Activated T-helper 17 cell treated with anti-CD3 and anti-CD28 coated beads, Interleukin-2, amount 50 U/mL, for 72 hours (primary cell): ENCODE data around the gene CDKN2C. TPM values are rescaled to one million over a fixed set of nuclear protein-coding genes. Genes with fewer than 3 reads are reported as not detected.
"Not testable (repeated sequence)": the region's sequence is repeated elsewhere in the genome, so short reads cannot be mapped to it uniquely, and the experiment has no call there.

Experiments used
- ATAC-seq: fragments of 150-1000 bp; cut with Tn5 transposase; replicated peaks from 2 replicates; pipeline ENCODE4 v1.10.0; 2021; ENCODE audit warnings: mild to moderate bottlenecking, moderate library complexity
- H3K27ac Mint-ChIP-seq: one replicate; pipeline ENCODE4 v1.8.0; 2022; ENCODE audit warnings: mixed read lengths
- H3K27me3 Mint-ChIP-seq: one replicate; pipeline ENCODE4 v1.8.0; 2022; ENCODE audit warnings: mixed read lengths
- H3K36me3 Mint-ChIP-seq: one replicate; pipeline ENCODE4 v1.8.0; 2022; ENCODE audit warnings: low read depth, mild to moderate bottlenecking, mixed read lengths
- H3K4me1 Mint-ChIP-seq: one replicate; pipeline ENCODE4 v1.8.0; 2022; ENCODE audit warnings: mixed read lengths
- H3K4me3 Mint-ChIP-seq: one replicate; pipeline ENCODE4 v1.8.0; 2022; ENCODE audit warnings: mild to moderate bottlenecking, mixed read lengths
- H3K9me3 Mint-ChIP-seq: one replicate; pipeline ENCODE4 v1.8.0; 2022; ENCODE audit warnings: mixed read lengths
- total RNA-seq, 2 donors: library from RNA; stranded (reverse); gene quantifications; one replicate each; pipeline ENCODE4 v1.2.3, GENCODE V29; 2022

The CDKN2C gene
- 10 to 100 TPM in 1 of 2 donors, 1 to 10 TPM in 1; 8.3 to 16.2 TPM for total RNA-seq

DNA sequence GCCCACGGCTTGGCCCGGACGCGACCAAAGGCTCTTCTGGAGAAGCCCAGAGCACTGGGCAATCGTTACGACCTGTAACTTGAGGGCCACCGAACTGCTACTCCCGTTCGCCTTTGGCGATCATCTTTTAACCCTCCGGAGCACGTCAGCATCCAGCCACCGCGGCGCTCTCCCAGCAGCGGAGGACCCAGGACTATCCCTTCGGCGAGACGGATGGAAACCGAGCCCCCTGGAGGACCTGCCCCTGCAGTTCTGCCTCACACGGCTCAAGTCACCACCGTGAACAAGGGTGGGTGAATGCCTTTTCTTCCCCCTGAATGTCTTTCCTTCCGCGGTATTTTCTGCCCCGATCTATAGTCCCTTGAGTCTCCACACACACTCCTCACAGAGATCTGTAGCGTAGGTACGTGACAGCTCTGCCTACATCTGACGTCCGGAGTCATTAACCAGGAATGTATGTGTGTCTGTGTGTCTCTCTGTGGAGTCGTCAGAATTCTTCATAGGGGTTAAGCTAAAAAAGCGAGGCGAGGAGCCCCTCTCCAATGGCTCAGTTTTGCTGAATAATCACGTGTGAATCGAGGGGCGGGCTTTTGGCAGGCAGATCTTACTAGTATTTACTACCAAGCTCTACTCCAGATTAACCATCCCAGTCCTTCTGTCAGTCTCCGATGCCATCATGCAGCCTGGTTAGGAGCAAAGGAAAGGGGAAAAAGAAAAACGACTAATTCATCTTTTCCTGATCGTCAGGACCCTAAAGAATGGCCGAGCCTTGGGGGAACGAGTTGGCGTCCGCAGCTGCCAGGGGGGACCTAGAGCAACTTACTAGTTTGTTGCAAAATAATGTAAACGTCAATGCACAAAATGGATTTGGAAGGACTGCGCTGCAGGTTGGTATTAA, at the start of gene CDKN2C:
Gene CDKN2C, plus strand, starts transcription at position 635 of the 898 bp plus-strand sequence. Its CDS starts 124 bp downstream, at position 759.
- H3K27me3 Mint-ChIP-seq = peaks cover 13% of the 10 kb centered on the region
- no peaks in the 10 kb centered on the region for H3K9me3 Mint-ChIP-seq
- H3K36me3 Mint-ChIP-seq = peaks cover 21% of the 10 kb centered on the region
- peak; percentile 60 for ATAC-seq
- peak within 1 kb of the TSS; percentile 88 for H3K27ac Mint-ChIP-seq
- H3K4me1 Mint-ChIP-seq = peaks cover 10% of the 10 kb centered on the region
- peak within 1 kb of the TSS; percentile 92 for H3K4me3 Mint-ChIP-seq

DNA sequence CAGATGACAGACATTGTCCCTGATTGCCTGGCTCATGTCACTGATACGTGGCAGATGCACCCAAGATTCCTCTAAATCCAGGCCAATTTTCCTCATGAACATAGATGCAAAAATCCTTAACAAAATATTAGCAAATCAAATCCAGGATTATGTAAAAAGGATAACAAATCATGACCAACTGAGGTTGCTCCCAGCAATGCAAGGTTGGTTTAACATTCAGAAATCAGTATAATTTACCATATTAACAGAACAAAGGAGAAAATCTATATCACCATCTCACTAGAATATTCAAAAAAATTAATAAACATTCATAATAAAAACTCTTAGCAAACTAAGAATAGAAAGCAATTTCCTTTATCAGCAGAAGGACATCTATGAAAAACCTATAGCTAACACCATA, 49.6 kb upstream of the CDKN2C start:
- no peak for ATAC-seq
- H3K4me1 Mint-ChIP-seq = peaks cover 21% of the 10 kb centered on the region
- no peak overlapping the region for H3K27ac Mint-ChIP-seq
- no peaks in the 10 kb centered on the region for H3K36me3 Mint-ChIP-seq
- peaks cover 9% of the 10 kb centered on the region for H3K9me3 Mint-ChIP-seq
- no peaks in the 10 kb centered on the region for H3K27me3 Mint-ChIP-seq
- H3K4me3 Mint-ChIP-seq = no peak overlapping the region

DNA sequence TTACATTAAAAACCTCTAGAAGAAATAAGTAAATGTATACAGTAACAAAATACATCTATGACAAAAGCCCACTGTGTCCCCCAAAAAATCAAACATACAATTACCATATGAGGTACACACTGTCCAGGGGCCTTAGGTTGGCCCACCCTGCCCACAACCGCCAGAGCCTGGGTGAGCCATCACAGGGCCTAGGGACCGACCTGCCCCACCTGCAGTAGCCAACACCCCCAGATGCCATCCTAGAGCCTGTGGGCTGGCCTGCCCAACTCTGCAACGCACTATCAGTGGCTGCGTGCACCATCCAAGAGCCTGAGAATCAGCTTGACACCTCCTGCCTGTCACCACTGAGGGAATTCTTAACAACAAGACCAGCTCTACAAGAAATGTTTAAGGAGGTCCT, 49.0 kb upstream of the CDKN2C start:
- Mint-ChIP-seq H3K4me3 (no peak overlapping the region), H3K9me3 (peaks cover 9% of the 10 kb centered on the region), H3K27me3 (no peaks in the 10 kb centered on the region), H3K36me3 (no peaks in the 10 kb centered on the region), H3K4me1 (peaks cover 22% of the 10 kb centered on the region), H3K27ac (no peak overlapping the region)
- no peak for ATAC-seq

DNA sequence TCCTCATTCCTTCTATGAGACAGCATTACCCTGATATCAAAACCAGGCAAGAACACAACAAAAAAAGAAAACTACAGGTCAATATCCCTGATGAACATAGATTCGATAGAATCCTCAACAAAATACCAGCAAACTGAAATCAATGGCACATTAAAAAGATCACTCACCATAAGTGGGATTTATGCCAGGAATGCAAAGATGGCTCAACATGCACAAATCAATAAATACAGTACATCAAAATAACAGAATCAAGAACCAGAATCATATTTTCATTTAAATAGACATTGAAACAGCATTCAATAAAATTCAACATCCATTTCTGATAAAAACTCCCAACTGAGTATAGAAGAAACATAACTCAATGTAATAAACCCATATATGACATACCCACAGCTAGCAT, 46.5 kb upstream of the CDKN2C start:
- Mint-ChIP-seq H3K4me3 (no peak overlapping the region), H3K4me1 (peaks cover 15% of the 10 kb centered on the region), H3K27me3 (no peaks in the 10 kb centered on the region), H3K36me3 (peaks cover 5% of the 10 kb centered on the region), H3K27ac (no peak overlapping the region), H3K9me3 (peaks cover 9% of the 10 kb centered on the region)
- ATAC-seq = no peak

DNA sequence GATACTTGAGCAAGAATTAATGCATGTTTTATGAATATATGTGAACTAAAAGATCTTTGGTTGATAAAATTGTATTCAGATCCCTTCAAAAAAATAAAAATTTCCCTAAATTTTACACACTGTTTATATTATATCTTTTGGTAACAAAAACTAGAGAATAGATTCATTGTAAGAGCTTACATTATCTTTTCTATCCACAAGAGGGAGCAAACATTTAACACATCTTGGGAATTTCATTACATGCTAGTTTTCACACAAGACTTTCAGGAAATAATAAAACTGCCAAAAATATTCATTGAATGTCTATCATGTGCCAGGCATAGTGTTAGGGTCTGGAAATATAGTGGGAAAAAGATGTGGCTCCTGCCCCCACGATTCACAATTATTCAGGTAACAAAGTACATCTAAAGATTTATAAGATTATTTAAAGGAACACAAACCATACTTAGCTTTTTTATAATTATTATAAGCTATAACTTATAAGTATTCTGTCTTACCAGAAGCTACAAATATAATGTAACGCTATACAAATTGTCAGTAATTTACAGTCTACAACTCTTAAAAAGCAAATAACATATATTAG, 40.6 kb upstream of the CDKN2C start:
- H3K27ac Mint-ChIP-seq = no peak overlapping the region
- H3K36me3 Mint-ChIP-seq = peaks cover 5% of the 10 kb centered on the region
- no peak overlapping the region for H3K4me3 Mint-ChIP-seq
- peaks cover 25% of the 10 kb centered on the region for H3K4me1 Mint-ChIP-seq
- ATAC-seq = no peak
- H3K27me3 Mint-ChIP-seq = no peaks in the 10 kb centered on the region
- no peaks in the 10 kb centered on the region for H3K9me3 Mint-ChIP-seq

DNA sequence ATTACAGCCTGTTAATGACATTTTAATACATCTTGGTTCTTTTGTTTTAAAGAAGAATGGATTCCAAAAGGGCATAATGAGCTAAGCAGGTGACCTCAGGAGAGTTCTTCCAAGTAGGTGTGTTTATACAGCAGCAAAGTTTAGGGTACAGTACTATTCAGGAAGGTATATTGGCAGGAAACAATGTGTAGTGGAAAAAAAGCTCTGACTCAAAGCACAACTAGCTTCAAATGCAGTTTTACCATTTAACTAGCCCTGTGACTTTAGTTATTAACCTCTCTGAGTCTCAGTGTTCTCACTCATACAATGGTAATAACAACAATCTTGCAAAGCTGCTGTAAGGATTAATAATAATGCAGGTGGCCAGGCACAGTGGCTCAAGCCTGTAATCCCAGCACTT, 39.9 kb upstream of the CDKN2C start:
- Mint-ChIP-seq H3K27ac (peak overlapping the region; percentile 28), H3K4me1 (peaks cover 25% of the 10 kb centered on the region), H3K27me3 (no peaks in the 10 kb centered on the region), H3K9me3 (no peaks in the 10 kb centered on the region), H3K36me3 (peaks cover 5% of the 10 kb centered on the region), H3K4me3 (no peak overlapping the region)
- ATAC-seq = peak; percentile 74

DNA sequence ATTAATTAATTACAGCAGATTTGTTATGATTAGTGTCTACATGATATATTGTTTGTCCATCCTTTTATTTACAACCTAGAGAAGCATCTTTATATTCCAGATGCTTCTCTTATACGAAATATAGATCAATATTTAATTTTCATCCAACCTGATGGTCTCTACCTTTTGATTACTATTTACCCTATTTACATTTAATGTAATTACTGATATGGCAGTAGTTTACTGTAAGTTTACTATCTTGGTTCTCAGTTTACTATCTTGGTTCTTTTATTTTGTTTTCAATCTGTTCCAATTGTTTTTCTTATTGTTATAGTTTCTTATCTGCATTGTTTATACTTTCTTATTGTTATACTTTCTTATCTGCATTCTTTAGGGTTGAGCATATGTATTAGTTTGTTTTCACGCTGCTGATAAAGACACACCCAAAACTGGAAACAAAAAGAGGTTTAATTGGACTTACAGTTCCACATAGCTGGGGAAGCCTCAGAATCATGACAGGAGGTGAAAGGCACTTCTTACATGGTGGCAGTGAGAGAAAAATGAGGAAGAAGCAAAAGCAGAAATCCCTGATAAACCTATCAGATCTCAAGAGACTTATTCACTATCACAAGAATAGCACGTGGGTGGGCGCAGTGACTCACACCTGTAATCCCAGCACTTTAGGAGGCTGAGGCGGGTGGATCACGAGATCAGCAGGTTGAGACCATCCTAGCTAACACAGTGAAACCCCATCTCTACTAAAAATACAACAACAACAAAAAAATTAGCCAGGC, 38.9 kb upstream of the CDKN2C start:
- peaks cover 29% of the 10 kb centered on the region for H3K4me1 Mint-ChIP-seq
- H3K4me3 Mint-ChIP-seq = no peak overlapping the region
- H3K27ac Mint-ChIP-seq = peak overlapping the region; percentile 47
- no peaks in the 10 kb centered on the region for H3K9me3 Mint-ChIP-seq
- H3K36me3 Mint-ChIP-seq = peaks cover 5% of the 10 kb centered on the region
- ATAC-seq = no peak
- no peaks in the 10 kb centered on the region for H3K27me3 Mint-ChIP-seq

DNA sequence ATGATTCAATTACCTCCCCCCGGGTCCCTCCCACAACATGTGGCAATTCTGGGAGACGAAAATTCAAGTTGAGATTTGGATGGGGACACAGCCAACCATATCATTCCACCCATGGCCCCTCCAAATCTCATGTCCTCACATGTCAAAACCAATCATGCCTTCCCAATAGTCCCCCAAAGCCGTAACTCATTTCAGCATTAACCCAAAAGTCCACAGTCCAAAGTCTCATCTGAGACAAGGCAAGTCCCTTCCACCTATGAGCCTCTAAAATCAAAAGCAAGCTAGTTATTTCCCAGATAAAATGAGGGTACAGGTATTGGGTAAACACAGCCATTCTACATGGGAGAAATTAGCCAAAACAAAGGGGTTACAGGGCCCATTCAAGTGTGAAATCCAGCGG, 38.0 kb upstream of the CDKN2C start:
- not testable (repeated sequence) for H3K4me3 Mint-ChIP-seq, ATAC-seq, H3K27me3 Mint-ChIP-seq, H3K27ac Mint-ChIP-seq, H3K36me3 Mint-ChIP-seq, H3K9me3 Mint-ChIP-seq
- peaks cover 35% of the 10 kb centered on the region for H3K4me1 Mint-ChIP-seq

DNA sequence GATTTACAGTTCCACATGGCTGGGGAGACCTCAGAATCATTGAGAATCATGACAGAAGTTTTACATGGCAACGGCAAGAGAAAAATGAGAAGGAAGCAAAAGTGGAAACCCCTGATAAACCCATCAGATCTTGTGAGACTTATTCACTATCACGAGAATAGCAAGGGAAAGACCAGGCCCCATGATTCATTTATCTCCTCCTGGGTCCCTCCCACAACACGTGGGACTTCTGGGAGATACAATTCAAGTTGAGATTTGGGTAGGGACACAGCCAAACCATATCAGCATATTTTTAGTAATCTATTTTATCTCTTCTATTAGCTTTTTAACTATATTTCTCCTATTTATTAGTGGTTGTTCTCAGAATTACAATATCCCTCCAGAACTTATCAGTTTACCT, 36.3 kb upstream of the CDKN2C start:
- H3K4me3 Mint-ChIP-seq, H3K36me3 Mint-ChIP-seq, H3K9me3 Mint-ChIP-seq, H3K27ac Mint-ChIP-seq, H3K27me3 Mint-ChIP-seq, ATAC-seq: not testable (repeated sequence)
- H3K4me1 Mint-ChIP-seq = peaks cover 35% of the 10 kb centered on the region

DNA sequence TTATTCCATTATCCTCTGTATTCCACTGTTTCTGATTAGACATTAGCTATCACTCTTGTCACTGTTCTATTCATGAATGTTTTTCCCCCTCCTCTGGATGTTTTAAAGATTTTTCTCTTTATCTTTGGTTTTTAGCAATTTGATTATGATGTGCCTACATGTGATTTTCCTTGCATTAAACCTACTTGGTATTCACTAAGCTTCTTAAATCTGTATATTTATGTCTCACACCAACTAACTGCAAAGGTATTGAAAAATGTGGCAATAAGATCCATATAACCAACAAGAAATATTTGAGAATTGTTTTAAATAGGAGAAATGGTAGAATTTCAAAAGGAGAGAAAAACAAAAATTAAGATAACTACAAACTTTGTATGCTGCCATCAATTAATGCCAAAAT, 35.2 kb upstream of the CDKN2C start:
- Mint-ChIP-seq H3K4me1 (peaks cover 35% of the 10 kb centered on the region), H3K36me3 (no peaks in the 10 kb centered on the region), H3K27ac (no peak overlapping the region), H3K27me3 (no peaks in the 10 kb centered on the region), H3K9me3 (no peaks in the 10 kb centered on the region), H3K4me3 (no peak overlapping the region)
- no peak for ATAC-seq

DNA sequence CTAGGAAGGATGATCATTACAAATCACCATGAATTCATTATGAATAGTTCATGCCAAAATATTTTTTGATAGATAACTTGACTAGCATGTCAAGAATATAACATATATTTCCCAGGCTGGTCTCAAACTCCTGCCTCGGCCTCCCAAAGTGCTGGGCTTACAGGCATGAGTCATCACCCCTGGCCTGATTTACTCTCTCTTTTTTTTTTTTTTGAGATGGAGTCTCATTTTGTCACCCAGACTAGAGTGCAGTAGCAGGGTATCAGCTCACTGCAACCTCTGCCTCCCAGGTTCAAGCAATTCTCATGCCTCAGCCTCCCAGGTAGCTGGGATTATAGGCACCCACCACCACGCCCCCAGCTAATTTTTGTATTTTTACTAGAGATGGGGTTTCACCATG, 34.8 kb upstream of the CDKN2C start:
- H3K27ac Mint-ChIP-seq, ATAC-seq, H3K27me3 Mint-ChIP-seq, H3K9me3 Mint-ChIP-seq, H3K4me3 Mint-ChIP-seq, H3K36me3 Mint-ChIP-seq: not testable (repeated sequence)
- H3K4me1 Mint-ChIP-seq = peaks cover 31% of the 10 kb centered on the region

DNA sequence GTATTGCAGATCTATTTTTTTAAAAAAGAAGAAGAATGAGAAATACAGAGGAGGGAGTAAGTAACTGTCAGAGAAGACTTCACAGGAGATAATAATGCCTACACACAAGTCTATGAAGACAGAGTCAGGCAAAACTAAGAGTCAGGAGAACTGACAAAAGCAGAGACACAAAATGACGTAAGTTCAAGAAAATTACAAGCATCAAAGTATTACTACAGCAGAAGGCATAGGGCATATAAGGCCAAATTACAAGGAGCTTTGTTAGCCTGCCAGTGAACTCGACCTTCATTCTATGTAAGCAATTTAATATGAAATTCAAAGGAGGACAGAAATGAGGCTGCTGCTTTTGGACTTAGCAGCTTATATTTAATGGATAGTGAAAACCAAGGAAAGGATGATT, 33.7 kb upstream of the CDKN2C start:
- Mint-ChIP-seq H3K27ac (peak overlapping the region; percentile 58), H3K36me3 (no peaks in the 10 kb centered on the region), H3K27me3 (no peaks in the 10 kb centered on the region), H3K9me3 (no peaks in the 10 kb centered on the region), H3K4me1 (peaks cover 27% of the 10 kb centered on the region), H3K4me3 (no peak overlapping the region)
- ATAC-seq = no peak

DNA sequence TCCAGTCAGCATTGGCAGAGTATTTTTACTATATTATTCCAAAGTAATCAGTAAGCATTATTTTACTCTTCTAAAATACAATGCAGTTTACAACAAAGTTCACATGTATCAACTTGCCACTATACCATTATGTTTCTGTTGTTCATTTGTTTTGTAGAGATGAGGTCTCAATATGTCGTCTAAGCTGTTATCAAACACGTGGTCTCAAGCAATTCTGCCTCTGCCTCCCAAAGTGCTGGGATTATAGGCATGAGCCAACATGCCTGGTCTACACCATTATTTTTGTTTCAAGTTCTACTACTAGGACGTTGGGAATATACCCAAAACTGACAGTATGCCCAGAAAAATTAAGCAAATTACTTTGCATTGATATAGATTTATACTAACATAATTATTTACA, 29.8 kb upstream of the CDKN2C start:
- Mint-ChIP-seq H3K27ac (no peak overlapping the region), H3K4me3 (no peak overlapping the region), H3K36me3 (no peaks in the 10 kb centered on the region), H3K27me3 (no peaks in the 10 kb centered on the region), H3K9me3 (no peaks in the 10 kb centered on the region), H3K4me1 (peaks cover 20% of the 10 kb centered on the region)
- no peak for ATAC-seq

DNA sequence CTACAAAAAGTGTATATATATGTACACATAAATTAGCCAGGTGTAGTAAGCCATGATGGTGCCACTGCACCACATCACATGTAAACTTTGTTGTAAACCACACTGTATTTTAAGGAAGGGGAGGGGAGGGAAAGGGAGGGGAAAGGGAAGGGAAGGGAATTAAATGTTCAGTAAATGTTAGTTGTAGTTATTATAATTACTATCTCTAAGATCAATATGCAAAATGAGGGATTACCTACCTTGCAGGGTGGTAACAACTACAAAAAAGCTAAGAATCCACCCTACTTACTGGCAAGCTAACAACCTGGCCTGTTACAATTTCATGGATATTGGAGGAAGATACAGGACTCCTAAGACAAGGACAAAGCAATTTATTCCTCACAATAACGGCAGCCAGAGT, 27.7 kb upstream of the CDKN2C start:
- H3K27me3 Mint-ChIP-seq = no peaks in the 10 kb centered on the region
- no peak for ATAC-seq
- no peak overlapping the region for H3K4me3 Mint-ChIP-seq
- no peaks in the 10 kb centered on the region for H3K36me3 Mint-ChIP-seq
- H3K27ac Mint-ChIP-seq = no peak overlapping the region
- H3K9me3 Mint-ChIP-seq = no peaks in the 10 kb centered on the region
- H3K4me1 Mint-ChIP-seq = peaks cover 8% of the 10 kb centered on the region
